GM23248 (cell line): ENCODE measurements around the gene STKLD1. TPM values are rescaled to one million over a fixed set of nuclear protein-coding genes. Genes with fewer than 3 reads are reported as not detected.

ENCODE experiments used
- DNase-seq: peaks from one replicate; pipeline ENCODE4 v3.0.0-alpha.2; 2015
- H2AFZ ChIP-seq: fragments of 200-600 bp; sonication (generic); 2 replicates; pipeline ENCODE4 v1.6.1; 2016; ENCODE audit warnings: antibody characterized with exemption
- H3F3A ChIP-seq: fragments of 200-600 bp; sonication (generic); 2 replicates; pipeline ENCODE4 v1.6.1; 2016; ENCODE audit warnings: mild to moderate bottlenecking, antibody characterized with exemption, mixed run types; ENCODE audit not compliant: insufficient read depth
- H3K27ac ChIP-seq: fragments of 200-600 bp; sonication (generic); 2 replicates; pipeline ENCODE4 v1.5.1; 2016; ENCODE audit warnings: mild to moderate bottlenecking
- H3K27me3 ChIP-seq: fragments of 200-600 bp; sonication (generic); replicated peaks from 2 replicates; pipeline ENCODE4 v1.6.1; 2016; ENCODE audit warnings: mild to moderate bottlenecking; ENCODE audit not compliant: insufficient read depth
- H3K36me3 ChIP-seq: fragments of 200-600 bp; sonication (generic); 2 replicates; pipeline ENCODE4 v1.6.1; 2016; ENCODE audit warnings: low read depth, mild to moderate bottlenecking
- H3K4me1 ChIP-seq: fragments of 200-600 bp; sonication (generic); 2 replicates; pipeline ENCODE4 v1.6.1; 2016; ENCODE audit warnings: mild to moderate bottlenecking; ENCODE audit not compliant: insufficient read depth
- H3K4me2 ChIP-seq: fragments of 200-600 bp; sonication (generic); one replicate; pipeline ENCODE4 v1.6.1; 2016; ENCODE audit warnings: mild to moderate bottlenecking; ENCODE audit not compliant: unreplicated experiment
- H3K4me3 ChIP-seq: fragments of 200-600 bp; sonication (generic); 2 replicates; pipeline ENCODE4 v1.5.1; 2016; ENCODE audit warnings: mild to moderate bottlenecking
- H3K79me2 ChIP-seq: fragments of 200-600 bp; sonication (generic); 2 replicates; pipeline ENCODE4 v1.6.1; 2016; ENCODE audit warnings: mild to moderate bottlenecking; ENCODE audit not compliant: insufficient read depth
- H3K9ac ChIP-seq: fragments of 200-600 bp; sonication (generic); 2 replicates; pipeline ENCODE4 v1.6.1; 2016; ENCODE audit warnings: mild to moderate bottlenecking
- H3K9me2 ChIP-seq: fragments of 200-600 bp; sonication (generic); 2 replicates; pipeline ENCODE4 v1.6.1; 2016; ENCODE audit warnings: mixed run types, mild to moderate bottlenecking, moderate library complexity; ENCODE audit not compliant: insufficient read depth
- H3K9me3 ChIP-seq: fragments of 200-600 bp; sonication (generic); one replicate; pipeline ENCODE4 v1.6.1; 2017; ENCODE audit warnings: low read depth
- H4K20me1 ChIP-seq: fragments of 200-600 bp; sonication (generic); 2 replicates; pipeline ENCODE4 v1.6.0; 2016; ENCODE audit not compliant: insufficient read depth
- EZH2 ChIP-seq: fragments of 200-600 bp; sonication (generic); IDR thresholded peaks from 2 replicates; pipeline ENCODE4 v1.6.1; 2018; ENCODE audit warnings: antibody characterized with exemption, mild to moderate bottlenecking; ENCODE audit not compliant: insufficient read depth, poor library complexity, severe bottlenecking
- EZH2phosphoT487 ChIP-seq: fragments of 200-600 bp; sonication (generic); IDR thresholded peaks from 2 replicates; pipeline ENCODE4 v1.6.1; 2018; ENCODE audit warnings: antibody characterized with exemption, moderate library complexity, mild to moderate bottlenecking, low read depth; ENCODE audit not compliant: insufficient read depth
- WGBS, 2 experiments: methylation state at CpG; one replicate each; pipeline ENCODE4 v1.1.6; 2015 to 2017; ENCODE audit warnings: low lambda C conversion rate in 2 of 2, low coverage in 1 of 2; ENCODE audit errors: missing lambda C conversion rate in 2 of 2; 5-methylcytosine and 5-hydroxymethylcytosine counted together
- in situ Hi-C: fragments of 300-500 bp; cut with MboI; formaldehyde crosslinking; loops from 2 replicates; pipeline ENCODE4 v1.15.0; 2020
- polyA plus RNA-seq: library from polyadenylated mRNA; unstranded; fragments of >200 nt; fragmentation: Nextera tagmentation; extraction: Ambion mirVana; gene quantifications from 2 replicates; pipeline ENCODE4 v1.2.1, GENCODE V29; 2016
- total RNA-seq: library from RNA; depleted of rRNA; stranded (reverse); fragments of >200 nt; shearing (Covaris generic); gene quantifications from 2 replicates; pipeline ENCODE4 v1.2.3, GENCODE V29; 2014

STKLD1 gene
- total and polyA plus RNA-seq, 2 experiments from 2014 or later: 0.32 to 0.38 TPM

- in situ Hi-C loops: no loop called here
- Histone ChIP-seq H2AFZ (no peak overlapping the region), H3K27ac (no peak overlapping the region), H3F3A (no peaks in the 10 kb centered on the region), H3K36me3 (no peaks in the 10 kb centered on the region), H3K4me2 (no peak overlapping the region), H3K4me1 (no peaks in the 10 kb centered on the region), H3K4me3 (peak overlapping the region; percentile 40; the same call in 1 of the 2 replicates), H3K9ac (no peak overlapping the region), H4K20me1 (no peaks in the 10 kb centered on the region), H3K79me2 (no peaks in the 10 kb centered on the region), H3K9me2 (no peaks in the 10 kb centered on the region), H3K9me3 (no peaks in the 10 kb centered on the region), H3K27me3 (peaks cover 7% of the 10 kb centered on the region; the same call in 1 of the 2 replicates)
- no peak for TF ChIP-seq EZH2phosphoT487
- DNase-seq: peak; percentile 38
- WGBS, 2 experiments: 2% methylated on average over 22 of the region's 57 CpGs; no CpG with 5 or more reads in 1 of the 2 experiments
These were observed 52.5 kb downstream of the STKLD1 start for GRCh38 chr9:133428617-133429101.

- H3K9me3 ChIP-seq: no peaks in the 10 kb centered on the region
- no peaks in the 10 kb centered on the region for H3K9me2 ChIP-seq
- H3K4me1 ChIP-seq: no peaks in the 10 kb centered on the region
- H3K79me2 ChIP-seq: no peaks in the 10 kb centered on the region
- no peak for TF ChIP-seq EZH2
- H3K9ac ChIP-seq: no peak overlapping the region
- WGBS, 2 experiments: 3% methylated on average over 18 of the region's 18 CpGs; no CpG with 5 or more reads in 1 of the 2 experiments
- H3K27ac ChIP-seq: no peak overlapping the region
- H2AFZ ChIP-seq: no peak overlapping the region
- H3K27me3 ChIP-seq: peaks cover 7% of the 10 kb centered on the region; the same call in 1 of the 2 replicates
- no peak overlapping the region for H3K4me3 ChIP-seq
- H3K36me3 ChIP-seq: no peaks in the 10 kb centered on the region
- no peaks in the 10 kb centered on the region for H4K20me1 ChIP-seq
- no peak for DNase-seq
- in situ Hi-C loops: no loop called here
- no peaks in the 10 kb centered on the region for H3F3A ChIP-seq
- no peak overlapping the region for H3K4me2 ChIP-seq
These were observed 53.0 kb downstream of the STKLD1 start for GRCh38 chr9:133429214-133429613.

GRCh38 chr9:133429641-133430161 lies 53.5 kb downstream of the STKLD1 start:
- H4K20me1 ChIP-seq: no peaks in the 10 kb centered on the region
- no peak overlapping the region for H3K27ac ChIP-seq
- H3K4me3 ChIP-seq: no peak overlapping the region
- H3F3A ChIP-seq: no peaks in the 10 kb centered on the region
- H3K27me3 ChIP-seq: peaks cover 7% of the 10 kb centered on the region; the same call in 1 of the 2 replicates
- no peaks in the 10 kb centered on the region for H3K79me2 ChIP-seq
- no peaks in the 10 kb centered on the region for H3K9me2 ChIP-seq
- WGBS, 2 experiments: 18 to 23% methylated on average over 40 to 49 of the region's 49 CpGs
- in situ Hi-C loops: no loop called here
- no peaks in the 10 kb centered on the region for H3K9me3 ChIP-seq
- H3K9ac ChIP-seq: no peak overlapping the region
- DNase-seq: peak; percentile 52
- TF ChIP-seq EZH2phosphoT487: no peak
- TF ChIP-seq EZH2: no peak
- H3K4me2 ChIP-seq: no peak overlapping the region
- H2AFZ ChIP-seq: no peak overlapping the region
- H3K36me3 ChIP-seq: no peaks in the 10 kb centered on the region
- H3K4me1 ChIP-seq: no peaks in the 10 kb centered on the region

GRCh38 chr9:133430244-133430643 lies 54.1 kb downstream of the STKLD1 start:
- H2AFZ ChIP-seq: no peak overlapping the region
- 92 to 93% methylated on average over 1 of the region's 1 CpG for WGBS, 2 experiments
- no peak for DNase-seq
- no peaks in the 10 kb centered on the region for H3K79me2 ChIP-seq
- no peaks in the 10 kb centered on the region for H3K9me3 ChIP-seq
- H3K4me1 ChIP-seq: no peaks in the 10 kb centered on the region
- no peaks in the 10 kb centered on the region for H3K36me3 ChIP-seq
- H3K4me3 ChIP-seq: no peak overlapping the region
- H3F3A ChIP-seq: no peaks in the 10 kb centered on the region
- peaks cover 7% of the 10 kb centered on the region; the same call in 1 of the 2 replicates for H3K27me3 ChIP-seq
- TF ChIP-seq EZH2: no peak
- no peak for TF ChIP-seq EZH2phosphoT487
- no peak overlapping the region for H3K4me2 ChIP-seq
- H3K27ac ChIP-seq: no peak overlapping the region
- no peak overlapping the region for H3K9ac ChIP-seq
- no peaks in the 10 kb centered on the region for H4K20me1 ChIP-seq
- H3K9me2 ChIP-seq: no peaks in the 10 kb centered on the region
- in situ Hi-C loops: no loop called here

GRCh38 chr9:133433351-133433843 lies 57.2 kb downstream of the STKLD1 start:
- Histone ChIP-seq H3K36me3 (no peaks in the 10 kb centered on the region), H3K9ac (no peak overlapping the region), H3K79me2 (no peaks in the 10 kb centered on the region), H3K27me3 (no peaks in the 10 kb centered on the region), H3K4me1 (no peaks in the 10 kb centered on the region), H3K4me3 (no peak overlapping the region), H3K9me3 (no peaks in the 10 kb centered on the region), H2AFZ (no peak overlapping the region), H3K27ac (no peak overlapping the region), H3F3A (no peaks in the 10 kb centered on the region), H3K4me2 (no peak overlapping the region), H4K20me1 (no peaks in the 10 kb centered on the region), H3K9me2 (no peaks in the 10 kb centered on the region)
- WGBS, 2 experiments: 77 to 78% methylated on average over 11 of the region's 11 CpGs
- DNase-seq: no peak
- in situ Hi-C loops: no loop called here
- TF ChIP-seq EZH2 (no peak), EZH2phosphoT487 (no peak)
